Fibroblast of peridontal ligament (primary cell): Measurements from ENCODE around the gene BTG2.

Experiments
- DNase-seq: peaks from one replicate; pipeline ENCODE4 v3.0.0-alpha.2; 2010; ENCODE audit errors: extremely low read depth

BTG2 gene

DNA sequence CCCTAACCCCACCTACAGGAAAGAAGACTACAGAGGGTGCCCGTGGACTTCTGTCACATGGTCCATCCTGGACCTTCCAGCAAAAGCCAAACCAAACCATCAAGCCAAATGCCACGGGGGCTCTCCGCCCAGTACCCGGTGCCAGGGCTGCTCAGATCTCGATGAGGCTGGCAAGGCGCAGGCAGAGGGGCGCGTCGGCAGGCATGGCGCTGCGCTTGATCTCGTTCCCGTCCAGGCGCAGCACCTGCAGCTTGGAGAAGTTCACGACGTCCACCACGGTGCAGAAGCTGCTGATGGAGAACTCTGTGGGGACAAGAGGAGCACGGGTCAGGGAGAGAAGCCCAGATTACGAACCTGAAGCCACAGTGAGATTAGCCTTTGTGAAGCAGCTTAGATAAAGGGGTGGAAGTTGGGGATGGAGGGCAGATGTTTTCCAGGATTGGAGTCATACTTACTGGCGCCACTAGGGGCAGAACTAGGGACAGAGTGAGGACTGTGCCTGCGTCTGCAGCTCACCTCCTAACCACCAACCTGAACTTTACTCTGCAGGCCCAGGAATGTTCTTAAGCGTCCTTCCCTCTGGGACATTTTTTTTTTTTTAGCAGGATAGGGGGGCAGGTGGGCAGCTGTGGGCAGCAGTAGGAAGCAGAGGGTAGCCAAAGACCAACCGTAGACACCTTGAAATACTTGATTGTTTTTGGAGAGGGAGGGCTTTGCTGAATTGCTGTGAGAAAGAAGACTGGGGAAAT lies 37.0 kb downstream of the BTG2 start:
- DNase-seq = peak; percentile 29

DNA sequence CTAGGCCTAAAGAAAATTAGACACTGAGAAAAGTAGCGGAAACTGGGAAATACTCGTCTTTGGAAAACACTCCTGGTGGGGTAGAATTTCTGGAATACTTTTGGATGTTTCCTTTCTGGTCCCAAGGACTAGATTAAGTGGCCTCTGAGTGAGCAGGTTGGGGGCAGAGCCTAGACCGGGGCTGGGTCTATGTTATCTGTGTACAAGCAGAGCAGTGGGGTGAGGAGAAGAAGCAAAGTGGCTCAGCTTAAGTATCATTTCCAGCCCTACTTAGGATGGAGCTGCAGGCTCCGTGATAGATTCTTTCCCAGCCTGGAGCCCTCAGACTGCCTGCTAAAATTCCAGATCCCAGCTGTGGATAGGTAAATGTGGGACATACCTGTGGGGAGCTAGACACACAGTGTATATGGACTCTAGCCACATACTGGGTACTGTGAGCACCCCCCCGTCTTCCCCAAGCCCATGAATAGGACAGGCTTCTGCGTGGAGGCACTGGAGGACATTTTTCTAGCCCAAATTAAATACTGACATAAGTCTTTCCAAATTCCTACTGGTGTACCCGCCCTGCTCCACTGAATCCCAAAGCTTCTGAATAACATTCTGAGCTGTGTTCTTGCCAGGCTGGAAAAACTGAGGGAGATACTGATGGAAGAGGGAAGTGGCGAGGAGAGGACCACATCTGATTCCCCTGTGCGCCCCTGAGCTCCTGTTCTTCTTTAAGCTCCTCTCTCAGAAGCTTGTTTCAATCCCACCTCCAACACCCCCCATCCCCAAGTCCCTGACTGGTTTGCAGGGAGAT lies 38.8 kb downstream of the BTG2 start:
- DNase-seq = no peak

DNA sequence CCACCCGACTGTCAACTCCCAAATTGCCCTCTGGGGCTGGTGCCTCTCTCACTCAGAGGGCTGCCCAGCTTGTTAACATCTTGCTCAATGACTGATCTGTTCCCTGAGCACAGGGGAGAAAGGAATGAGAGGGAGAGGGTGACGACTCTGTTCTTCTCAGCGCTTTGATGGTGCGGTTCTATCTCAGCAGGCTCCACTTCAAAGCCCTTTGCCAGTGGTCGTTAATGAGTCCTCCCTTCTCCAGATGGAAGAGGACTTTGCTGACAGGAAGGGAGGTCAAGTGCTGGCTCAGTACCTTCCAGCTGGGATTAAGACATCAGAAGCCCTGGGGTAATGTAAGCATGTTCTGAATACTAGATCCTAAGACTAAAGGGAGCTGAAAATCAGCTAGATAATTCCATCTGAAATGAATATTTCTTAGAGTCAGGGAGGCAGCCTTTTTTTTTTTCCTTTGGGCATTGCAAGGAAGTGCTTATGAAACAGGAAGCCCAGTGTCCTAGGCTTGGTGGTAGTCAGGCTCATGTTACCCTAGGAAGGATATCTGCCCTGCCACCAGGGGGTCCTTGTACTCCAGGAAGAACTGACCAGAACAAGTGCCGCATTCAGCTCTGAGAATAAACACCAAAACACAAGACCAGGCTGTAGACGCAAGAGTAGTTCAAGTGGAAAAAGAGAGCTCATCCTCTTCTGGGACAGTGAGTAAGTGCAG lies 40.9 kb downstream of the BTG2 start:
- DNase-seq = no peak

DNA sequence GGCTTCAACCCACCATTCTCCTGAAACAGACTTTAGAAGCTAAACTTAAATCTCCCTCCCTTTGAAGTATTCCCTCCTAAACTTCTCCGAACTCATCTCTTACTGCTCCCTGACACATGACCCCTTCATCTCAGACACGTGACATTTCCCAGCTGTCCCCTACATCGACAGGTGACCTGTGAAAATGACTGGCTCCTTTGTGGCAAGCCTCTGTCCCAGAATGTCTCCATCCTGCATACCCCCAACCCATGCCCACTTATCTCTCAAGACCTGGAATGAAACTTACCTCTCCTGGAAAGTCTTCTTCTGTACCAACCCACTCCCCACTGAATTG lies 41.4 kb downstream of the BTG2 start:
- DNase-seq = no peak

DNA sequence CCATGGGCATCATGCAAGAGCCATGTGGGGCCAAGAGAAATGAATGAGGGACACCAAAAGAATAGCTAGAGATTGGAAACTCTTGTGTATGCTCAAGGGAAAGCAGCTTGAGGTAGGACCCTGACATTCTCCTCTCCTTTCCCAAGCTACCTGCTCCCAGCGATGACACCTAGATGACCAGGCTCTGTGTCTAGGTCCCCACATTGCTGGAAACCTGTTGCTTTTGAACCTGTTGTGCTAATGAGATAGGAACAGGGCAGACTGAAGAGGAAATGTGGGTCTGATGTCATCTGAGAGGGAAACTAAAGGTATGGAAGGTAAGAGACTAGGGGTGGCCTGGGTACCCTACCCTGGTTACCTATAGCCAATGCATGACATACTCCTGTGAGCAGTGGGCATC lies 43.8 kb downstream of the BTG2 start:
- no peak for DNase-seq

DNA sequence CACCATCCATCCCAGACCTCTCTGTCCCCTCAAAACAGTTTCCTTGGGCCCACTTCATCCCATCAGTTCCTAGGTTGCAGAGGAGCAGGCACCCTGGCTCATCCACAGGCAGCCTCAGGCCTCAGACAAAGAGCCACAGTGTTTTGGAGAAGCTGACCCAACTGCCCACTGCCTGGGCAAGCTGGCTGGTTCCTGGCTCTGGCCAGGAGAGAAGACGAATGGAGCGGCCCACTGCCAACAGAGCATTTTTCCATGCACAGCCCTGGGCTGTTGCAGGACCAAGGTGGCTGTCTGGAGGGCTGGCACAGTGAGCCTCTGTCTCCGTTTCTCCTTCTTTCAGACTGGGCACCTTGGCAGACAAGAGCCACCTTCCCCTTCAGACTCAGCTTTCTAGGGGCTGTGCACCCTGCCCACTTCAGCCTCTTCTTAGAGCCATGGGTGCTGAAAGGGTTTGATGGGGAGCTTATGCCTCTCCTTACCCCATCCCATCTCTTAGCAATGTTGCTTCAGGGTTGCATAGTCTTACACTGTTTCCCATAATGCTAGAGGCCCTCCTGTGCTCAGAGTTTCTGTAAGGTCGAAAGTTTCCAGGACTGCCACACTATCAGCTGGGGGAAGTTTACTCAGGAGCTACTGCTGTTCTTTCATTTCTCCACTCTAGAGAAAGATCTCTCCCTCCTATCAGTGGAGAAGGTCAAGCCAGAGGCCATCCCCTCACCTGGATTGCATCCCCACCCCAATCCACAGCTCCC lies 44.6 kb downstream of the BTG2 start:
- DNase-seq = no peak

DNA sequence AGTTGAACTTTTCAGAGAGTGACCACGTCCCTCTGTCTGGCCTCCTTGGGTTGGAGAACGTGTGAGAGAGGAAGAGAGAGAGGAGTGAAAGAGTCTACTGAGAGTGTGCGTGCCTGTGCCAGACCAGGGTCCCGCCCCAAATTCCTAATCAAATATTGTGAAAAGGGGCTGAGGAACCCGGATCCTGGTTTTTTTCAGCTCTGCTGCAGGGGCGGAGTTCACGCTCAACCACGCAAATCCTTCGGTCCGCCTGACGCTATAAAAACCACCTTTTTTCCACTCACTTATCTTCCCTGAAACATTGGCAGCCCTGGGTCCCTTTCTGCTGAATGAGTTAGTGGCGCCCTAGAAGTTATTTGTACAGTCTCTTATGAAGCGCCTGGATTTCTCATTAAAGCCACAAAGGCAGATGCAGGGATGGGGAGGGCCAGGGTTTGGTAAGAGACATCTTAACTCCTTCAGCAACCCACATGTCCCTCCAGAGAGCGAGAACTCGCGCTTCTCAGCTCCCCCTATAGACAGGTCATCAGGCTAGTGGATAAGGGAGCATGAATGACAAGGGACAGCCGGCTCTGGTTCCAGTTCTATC lies 45.8 kb downstream of the BTG2 start, which contains the start of gene FMOD:
Gene FMOD, minus strand, starts transcription at position 86 of the 589 bp plus-strand sequence. CDS start 2,852 bp downstream, outside the sequence.
- peak; percentile 78 for DNase-seq

DNA sequence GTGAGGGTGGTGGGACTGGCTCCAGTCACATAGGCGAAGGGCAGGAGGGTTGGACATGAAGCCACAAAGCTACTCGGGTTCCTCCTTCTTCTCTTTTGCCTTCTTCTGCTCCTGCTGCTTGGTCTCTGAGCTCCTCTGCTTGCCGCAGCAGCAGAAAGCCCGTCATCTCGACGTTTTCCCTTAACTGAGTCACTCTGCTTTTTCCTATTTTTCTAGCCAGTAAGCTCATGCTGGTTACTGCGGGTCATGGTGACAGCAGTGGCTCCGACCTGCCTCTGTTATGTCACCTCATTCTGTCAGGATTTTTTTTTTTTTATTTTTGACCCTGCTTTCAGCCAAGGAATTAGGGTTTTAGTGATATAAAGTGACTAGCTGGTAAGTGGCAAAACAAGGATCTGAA lies 48.2 kb downstream of the BTG2 start:
- peak; percentile 27 for DNase-seq

DNA sequence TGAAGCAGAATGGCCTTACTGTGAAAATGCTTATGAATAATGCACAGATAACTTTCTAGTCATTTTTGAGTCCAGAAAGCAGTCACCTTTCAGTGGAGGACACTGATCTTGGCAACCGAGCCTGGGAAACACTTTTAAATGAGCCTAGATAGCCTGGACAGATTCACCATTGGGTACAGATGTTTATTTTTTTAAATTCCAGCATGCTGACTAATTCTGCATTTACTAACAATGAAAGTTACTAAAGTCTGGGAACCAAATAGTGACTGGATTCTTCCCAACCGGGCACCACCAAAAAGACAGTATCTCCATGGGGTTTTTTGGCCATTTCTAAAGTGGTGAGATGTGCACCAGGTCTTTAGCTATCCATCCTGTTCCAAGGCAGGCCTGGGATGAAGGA lies 48.9 kb downstream of the BTG2 start:
- peak; percentile 82 for DNase-seq

DNA sequence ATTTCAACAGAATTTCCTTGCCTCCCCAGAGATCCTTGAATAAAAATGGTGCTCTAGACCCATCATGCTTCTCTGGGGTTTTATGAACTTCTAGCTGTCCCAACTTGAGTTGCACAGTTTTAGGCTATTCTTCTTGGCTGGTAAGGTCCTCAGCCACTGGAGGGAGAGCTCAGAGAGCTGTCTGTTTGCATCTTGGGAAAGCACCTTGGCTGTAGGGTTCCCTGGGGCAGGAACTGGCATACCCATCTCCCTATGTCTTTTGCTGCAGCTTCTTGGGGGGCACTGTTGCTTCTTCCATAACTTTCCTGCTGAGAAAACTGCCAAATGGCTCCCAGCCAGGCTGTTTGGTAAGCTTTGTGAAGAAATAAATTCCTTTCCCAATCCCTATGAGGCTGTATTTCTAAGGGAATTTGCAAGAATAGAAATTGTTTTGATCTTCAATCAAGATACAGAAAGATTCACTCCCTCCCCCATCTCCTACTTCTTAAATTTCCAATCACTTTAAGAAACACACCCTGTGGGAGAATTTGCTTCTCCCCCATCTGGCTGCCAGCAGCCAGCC lies 53.8 kb downstream of the BTG2 start:
- DNase-seq = peak; percentile 85
